Tibial nerve (tissue), 4 donors: Measurements from ENCODE around the gene RUSF1.

ENCODE experiments used
- CTCF ChIP-seq, 5 experiments: fragments of 200-600 bp in 3 of 5; fragments of 450-650 bp in 2 of 5; sonication (generic) in 3 of 5; IDR thresholded peaks; one replicate each; pipeline ENCODE4 v1.5.1; 2016 to 2019; ENCODE audit warnings: antibody characterized with exemption in 5 of 5, mild to moderate bottlenecking in 3 of 5, moderate library complexity in 2 of 5
- EP300 ChIP-seq, 2 donors: sonication (generic); formaldehyde crosslinking; IDR thresholded peaks; one replicate each; pipeline ENCODE4 v1.6.1; 2017; ENCODE audit warnings: antibody characterized with exemption in 2 of 2, mild to moderate bottlenecking in 1 of 2
- POLR2A ChIP-seq, 2 donors: fragments of 450-650 bp; IDR thresholded peaks; one replicate each; pipeline ENCODE4 v1.6.1; 2017; ENCODE audit warnings: antibody characterized with exemption in 2 of 2, mild to moderate bottlenecking in 2 of 2, moderate library complexity in 2 of 2

GRCh38 chr16:31456988-31457360, 51.2 kb downstream of the RUSF1 start:
- TF ChIP-seq CTCF (IDR thresholded peaks at IDR 0.05) (no peak), POLR2A (IDR thresholded peaks at IDR 0.05) (no peak), EP300 (IDR thresholded peaks at IDR 0.05) (no peak)
